Measurements from ENCODE around the gene CRISPLD2. TPM values are rescaled to one million over a fixed set of nuclear protein-coding genes. Genes with fewer than 3 reads are reported as not detected.

Gene CRISPLD2
- total RNA-seq, 1 donor from 2014 or later, result 34.9 TPM

DNA sequence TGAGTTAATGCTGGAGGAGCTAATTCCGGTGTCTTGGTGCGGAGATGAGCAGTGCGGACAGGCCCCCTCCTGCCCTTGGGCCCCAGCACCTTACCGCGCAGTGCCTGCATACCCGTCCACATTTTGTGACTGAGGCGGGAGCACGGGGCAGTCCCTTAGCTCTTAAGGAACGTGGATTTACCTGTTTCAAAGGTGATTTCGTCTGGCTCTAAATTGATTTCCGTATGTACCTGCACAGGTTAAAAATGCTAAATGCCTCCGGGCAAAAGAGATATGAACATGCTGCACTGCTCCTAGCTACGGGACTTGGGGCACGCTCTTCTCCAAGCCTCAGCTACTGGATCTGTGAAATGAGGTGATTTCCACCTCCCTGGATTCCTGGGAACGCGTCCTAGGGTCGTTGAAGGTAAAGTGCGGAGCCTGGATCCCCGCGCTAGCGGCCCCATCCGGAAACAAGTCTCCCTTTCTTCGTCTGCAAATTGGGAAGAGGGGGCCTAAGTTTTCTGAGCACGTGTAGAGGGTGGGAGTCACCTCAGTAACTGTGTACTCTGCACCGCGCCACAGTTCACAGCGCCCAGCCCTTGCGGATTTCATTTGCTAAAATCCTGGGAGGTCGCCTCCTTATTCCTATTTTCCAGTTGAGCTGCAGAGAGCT, 669 bp upstream of the CRISPLD2 start:
- intact Hi-C loops (cut with DNase I), result no loop called here
- no peak for DNase-seq
- peak in 1 of 2 donors; percentile 3 for ATAC-seq
- TF ChIP-seq, protein P1, sequence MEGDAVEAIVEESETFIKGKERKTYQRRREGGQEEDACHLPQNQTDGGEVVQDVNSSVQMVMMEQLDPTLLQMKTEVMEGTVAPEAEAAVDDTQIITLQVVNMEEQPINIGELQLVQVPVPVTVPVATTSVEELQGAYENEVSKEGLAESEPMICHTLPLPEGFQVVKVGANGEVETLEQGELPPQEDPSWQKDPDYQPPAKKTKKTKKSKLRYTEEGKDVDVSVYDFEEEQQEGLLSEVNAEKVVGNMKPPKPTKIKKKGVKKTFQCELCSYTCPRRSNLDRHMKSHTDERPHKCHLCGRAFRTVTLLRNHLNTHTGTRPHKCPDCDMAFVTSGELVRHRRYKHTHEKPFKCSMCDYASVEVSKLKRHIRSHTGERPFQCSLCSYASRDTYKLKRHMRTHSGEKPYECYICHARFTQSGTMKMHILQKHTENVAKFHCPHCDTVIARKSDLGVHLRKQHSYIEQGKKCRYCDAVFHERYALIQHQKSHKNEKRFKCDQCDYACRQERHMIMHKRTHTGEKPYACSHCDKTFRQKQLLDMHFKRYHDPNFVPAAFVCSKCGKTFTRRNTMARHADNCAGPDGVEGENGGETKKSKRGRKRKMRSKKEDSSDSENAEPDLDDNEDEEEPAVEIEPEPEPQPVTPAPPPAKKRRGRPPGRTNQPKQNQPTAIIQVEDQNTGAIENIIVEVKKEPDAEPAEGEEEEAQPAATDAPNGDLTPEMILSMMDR (IDR thresholded peaks at IDR 0.05), result no peak
- Histone ChIP-seq H3K4me1 (peaks cover 20% of the 10 kb centered on the region), H3K4me3 (peak overlapping the region; percentile 61), H3K27ac (no peak overlapping the region), H3K36me3 (no peaks in the 10 kb centered on the region), H3K27me3 (ENCODE audit: low read depth) (peaks cover 17% of the 10 kb centered on the region), H3K9me3 (no peaks in the 10 kb centered on the region)

GRCh38 chr16:84820305-84820684, 510 bp downstream of the CRISPLD2 start:
- no peak for DNase-seq
- Histone ChIP-seq H3K9me3 (no peaks in the 10 kb centered on the region), H3K4me1 (peaks cover 25% of the 10 kb centered on the region), H3K36me3 (no peaks in the 10 kb centered on the region), H3K27me3 (ENCODE audit: low read depth) (peaks cover 17% of the 10 kb centered on the region), H3K27ac (peak overlapping the region; percentile 73), H3K4me3 (peak overlapping the region; percentile 61)
- intact Hi-C loops (cut with DNase I), result no loop called here
- ATAC-seq, result no peak
- TF ChIP-seq, protein P1 (IDR thresholded peaks at IDR 0.05), result no peak

DNA sequence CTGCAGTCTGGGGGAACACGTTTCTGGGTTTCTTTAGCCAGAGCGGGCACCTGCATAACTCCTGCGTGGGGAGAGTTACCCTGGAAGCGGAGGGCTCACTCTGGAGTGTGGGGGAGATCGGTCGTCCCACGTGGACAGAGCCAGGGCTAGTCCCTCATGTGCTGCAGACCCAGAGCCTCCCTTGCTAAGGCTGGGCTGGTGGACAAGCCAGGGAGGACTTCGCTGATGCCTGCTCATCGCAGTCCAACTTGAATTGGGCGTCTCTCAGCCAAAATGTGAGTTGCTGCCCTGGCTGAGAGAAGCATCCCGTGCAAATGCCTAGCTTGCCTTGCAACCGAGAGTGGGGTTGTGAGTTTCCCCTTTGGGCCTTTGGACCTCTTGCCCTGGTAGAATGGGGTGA, 986 bp downstream of the CRISPLD2 start:
- TF ChIP-seq, protein P1 (IDR thresholded peaks at IDR 0.05), result no peak
- H3K27ac ChIP-seq, result peak overlapping the region; percentile 73
- intact Hi-C loops (cut with DNase I), result no loop called here

DNA sequence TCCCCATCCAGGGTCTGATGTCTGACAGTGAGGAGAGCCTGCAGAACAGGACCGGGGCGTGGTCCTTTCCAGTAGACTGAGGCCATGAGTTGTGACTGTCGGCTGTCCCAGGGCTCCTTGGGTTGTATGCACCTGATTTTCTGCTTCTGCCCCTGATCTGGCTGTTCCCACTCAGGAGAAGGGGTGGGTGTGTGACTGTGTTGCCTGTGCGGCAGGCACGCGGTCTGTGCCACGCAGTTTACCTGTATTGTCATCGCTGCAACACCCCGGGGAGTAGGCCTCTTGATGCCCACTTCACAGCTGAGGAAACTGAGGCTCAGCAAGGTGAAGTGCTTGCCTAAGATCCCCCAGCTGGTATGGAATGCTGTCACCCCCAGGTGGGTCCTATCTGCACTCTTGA, 1.4 kb downstream of the CRISPLD2 start:
- DNase-seq, result no peak
- no peak for ATAC-seq
- intact Hi-C loops (cut with DNase I), result no loop called here
- Histone ChIP-seq H3K9me3 (no peaks in the 10 kb centered on the region), H3K4me3 (peak overlapping the region; percentile 61), H3K36me3 (no peaks in the 10 kb centered on the region), H3K27ac (peak overlapping the region; percentile 73), H3K27me3 (ENCODE audit: low read depth) (peaks cover 17% of the 10 kb centered on the region), H3K4me1 (peaks cover 25% of the 10 kb centered on the region)
- TF ChIP-seq, protein P1 (IDR thresholded peaks at IDR 0.05), result no peak

More for the DNA sequence above, 986 bp downstream of the CRISPLD2 start:
- Histone ChIP-seq H3K9me3 (no peaks in the 10 kb centered on the region), H3K27me3 (ENCODE audit: low read depth) (peaks cover 17% of the 10 kb centered on the region), H3K4me1 (peaks cover 25% of the 10 kb centered on the region), H3K36me3 (no peaks in the 10 kb centered on the region), H3K4me3 (peak overlapping the region; percentile 61)
- ATAC-seq (no peak), DNase-seq (no peak)

GRCh38 chr16:84821728-84822689, 2.2 kb downstream of the CRISPLD2 start:
- Histone ChIP-seq H3K27ac (peak overlapping the region; percentile 73), H3K4me1 (peaks cover 25% of the 10 kb centered on the region), H3K9me3 (no peaks in the 10 kb centered on the region), H3K27me3 (ENCODE audit: low read depth) (peaks cover 17% of the 10 kb centered on the region), H3K36me3 (no peaks in the 10 kb centered on the region), H3K4me3 (peak overlapping the region; percentile 61)
- ATAC-seq (no peak), DNase-seq (no peak)
- TF ChIP-seq, protein P1 (IDR thresholded peaks at IDR 0.05), result no peak
- intact Hi-C loops (cut with DNase I), result no loop called here
